ENCODE results near the gene SLC8A3. TPM values are rescaled to one million over a fixed set of nuclear protein-coding genes. Genes with fewer than 3 reads are reported as not detected.

The SLC8A3 gene
- total and polyA plus RNA-seq, 2 of the 13 experiments (the other 11 are each of a cell fraction or from before 2014, with no cell fraction given), result 0.01 to 0.02 TPM

GRCh38 chr14:70162358-70162757 is 26.4 kb downstream of the SLC8A3 start:
- Histone ChIP-seq H3K36me3 (replicated peaks in 1 of 2; ENCODE audit: control insufficient read depth in 1 of 2, insufficient read depth in 2 of 2, low read length in 2 of 2) (no peaks in the 10 kb centered on the region), H3K27ac (ENCODE audit: extremely low read length, insufficient read depth, low read length) (no peak overlapping the region), H3K79me2 (ENCODE audit: insufficient read depth, low read length) (no peaks in the 10 kb centered on the region), H3K4me1 (ENCODE audit: insufficient read depth, low read length) (no peaks in the 10 kb centered on the region), H3K4me2 (ENCODE audit: low read depth, low read length) (no peak overlapping the region), H3K9ac (ENCODE audit: insufficient read depth, low read depth, low read length) (no peak overlapping the region), H3K27me3 (ENCODE audit: control insufficient read depth in 1 of 2, insufficient read depth in 2 of 2, low read length in 2 of 2) (peaks cover 1 to 18% of the 10 kb centered on the region in 2 experiments; a peak in 3 of 5 replicates), H4K20me1 (ENCODE audit: insufficient read depth, low read length) (no peaks in the 10 kb centered on the region), H2AFZ (ENCODE audit: low read length) (no peak overlapping the region), H3K9me3 (ENCODE audit: low read length) (no peaks in the 10 kb centered on the region), H3K4me3 (replicated peaks in 1 of 3; ENCODE audit: insufficient read depth in 1 of 3, low read depth in 2 of 3, low read length in 3 of 3) (no peak overlapping the region)
- POLR2A ChIA-PET, result no interaction called here
- DNase-seq (ENCODE audit: low spot score) (no peak), ATAC-seq (no peak), FAIRE-seq (no peak)
- CTCF ChIA-PET (ENCODE audit: low intra/inter-chr PET ratio, low total read pairs), result no interaction called here
- in situ Hi-C loops (cut with HindIII; ENCODE audit: extremely low pct_ligation_motif_present, low pct_unique_long_range_greater_than_20kb), result no loop called here
- 2% methylated on average over 4 of the region's 4 CpGs for WGBS (ENCODE audit: low lambda C conversion rate)
- no TSS peak for BruUV-seq (replicated peaks)
- TF ChIP-seq E2F1 (CRISPR knock-in tag; IDR thresholded peaks at IDR 0.05) (no peak), SMAD3 (CRISPR knock-in tag; IDR thresholded peaks at IDR 0.05) (no peak), AHDC1 (CRISPR knock-in tag; IDR thresholded peaks at IDR 0.05; ENCODE audit: borderline replicate concordance) (no peak), ZNF550 (CRISPR knock-in tag; IDR thresholded peaks at IDR 0.05; ENCODE audit: borderline replicate concordance) (no peak), STAG1 (CRISPR knock-in tag; IDR thresholded peaks at IDR 0.05) (no peak), MTA3 (CRISPR knock-in tag; IDR thresholded peaks at IDR 0.05) (no peak), SIX1 (CRISPR knock-in tag; IDR thresholded peaks at IDR 0.05; ENCODE audit: borderline replicate concordance) (no peak), ZNF557 (CRISPR knock-in tag; IDR thresholded peaks at IDR 0.05) (no peak), SMYD3 (CRISPR knock-in tag; IDR thresholded peaks at IDR 0.05) (no peak), ZXDC (CRISPR knock-in tag; IDR thresholded peaks at IDR 0.05) (no peak), ZNF350 (CRISPR knock-in tag; IDR thresholded peaks at IDR 0.05; ENCODE audit: borderline replicate concordance, low read depth) (no peak), ZNF75D (CRISPR knock-in tag; IDR thresholded peaks at IDR 0.05; ENCODE audit: borderline replicate concordance) (no peak), ARNT (IDR thresholded peaks at IDR 0.05) (no peak), ZNF224 (CRISPR knock-in tag; IDR thresholded peaks at IDR 0.05) (no peak), ZNF552 (CRISPR knock-in tag; IDR thresholded peaks at IDR 0.05; ENCODE audit: borderline replicate concordance) (no peak)
- intact Hi-C loops (cut with micrococcal nuclease; ENCODE audit: unreplicated experiment), result no loop called here
